Measurements from ENCODE around the gene GATC.

GATC gene

DNA sequence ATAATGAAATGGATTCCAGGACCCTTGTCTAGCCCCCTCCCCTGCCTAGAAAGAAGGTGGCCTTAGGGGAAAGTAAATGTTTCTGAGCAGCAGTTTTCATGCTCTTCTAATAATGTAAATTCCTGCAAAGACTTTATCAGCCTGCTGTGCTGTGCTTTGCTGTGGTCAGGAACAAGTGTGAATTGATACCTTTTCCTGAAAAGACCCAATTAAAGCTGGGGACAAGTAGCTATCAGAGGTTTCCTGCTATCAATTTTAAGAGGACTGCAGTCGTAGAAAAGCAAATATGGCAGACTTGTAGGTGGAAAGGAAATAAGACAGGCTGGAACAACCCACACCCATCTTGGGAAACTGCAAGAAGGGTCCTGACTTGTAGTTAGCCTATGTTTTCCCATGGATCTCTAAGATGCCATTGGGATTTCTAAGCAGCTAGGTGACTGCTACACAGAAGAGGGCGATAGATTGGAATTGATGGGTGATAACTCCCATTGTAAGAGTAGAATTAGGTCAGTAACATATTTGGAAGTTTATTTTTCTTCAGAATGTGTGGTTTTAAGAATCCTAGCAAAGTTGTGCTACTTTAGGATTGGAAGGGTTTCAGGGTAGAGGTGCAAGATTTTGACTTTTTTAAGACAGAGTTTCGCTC is 52.7 kb downstream of the GATC start:
- DNase-seq = no peak

DNA sequence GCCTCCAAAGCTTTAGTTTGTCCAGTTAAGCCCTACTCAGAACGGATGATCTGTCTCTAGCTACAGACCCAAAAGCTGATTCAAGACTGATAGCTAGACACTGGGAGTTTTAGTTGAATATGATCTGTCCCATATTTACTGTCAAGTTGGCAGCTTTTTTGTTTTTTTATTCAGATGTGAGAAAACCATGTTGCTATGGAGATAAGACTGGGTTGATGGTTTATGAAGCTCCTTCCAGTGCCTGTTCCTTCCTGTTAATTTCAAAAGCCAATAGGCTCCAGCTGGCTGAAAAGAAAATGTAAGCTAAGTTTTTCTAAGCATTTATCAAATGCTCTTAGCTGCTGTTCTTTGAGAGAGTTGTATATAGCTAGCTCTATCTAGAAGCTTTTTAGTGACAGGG is 54.3 kb downstream of the GATC start:
- DNase-seq = no peak

- DNase-seq = no peak
Observed at GRCh38 chr12:120504587-120504986, 58.3 kb downstream of the GATC start.

- DNase-seq = no peak
Observed at GRCh38 chr12:120508537-120508936, 62.3 kb downstream of the GATC start.

Measured in NCI-H1436 (cell line).